ENCODE results near the gene UBE2K.

- no peak for TF ChIP-seq POLR2A (IDR thresholded peaks at IDR 0.05)
- no peak for TF ChIP-seq CTCF (IDR thresholded peaks at IDR 0.05)
- no peak for TF ChIP-seq EP300 (IDR thresholded peaks at IDR 0.05)
These were observed 11.9 kb upstream of the UBE2K start for GRCh38 chr4:39685990-39686389.
